Common myeloid progenitor, CD34-positive (primary cell): ENCODE data around the gene DLG5.

Source experiments
- CTCF ChIA-PET: fragments of 350-600 bp; sonication (Branson Sonifier 250); formaldehyde crosslinking; loops from one replicate; lab custom pipeline; 2021; ENCODE audit warnings: antibody characterized with exemption; lab: Charles Lee
- POLR2A ChIA-PET: fragments of 350-600 bp; sonication (Branson Sonifier 250); formaldehyde crosslinking; loops from one replicate; lab custom pipeline; 2021; ENCODE audit warnings: antibody characterized with exemption; lab: Charles Lee
- DNase-seq, 3 donors: peaks; one replicate each; pipeline versions ENCODE4 v3.0.0 to v3.0.0-alpha.2; 2013
- H3K27ac ChIP-seq, 2 experiments: 1 replicate in 1 of 2; 2 replicates in 1 of 2; pipeline ENCODE4 v1.7.0; 2013; ENCODE audit warnings: inconsistent platforms in 2 of 2, low read length in 2 of 2, mild to moderate bottlenecking in 2 of 2, low read depth in 1 of 2, moderate library complexity in 1 of 2; ENCODE audit not compliant: severe bottlenecking in 2 of 2, insufficient read depth in 1 of 2, poor library complexity in 1 of 2
- H3K27me3 ChIP-seq, 5 experiments: replicated peaks in 2 of 5; 1 replicate in 3 of 5; 2 replicates in 2 of 5; pipeline versions ENCODE4 v1.6.1 to v1.7.0; 2013; ENCODE audit warnings: low read length in 4 of 5, mild to moderate bottlenecking in 2 of 5, moderate library complexity in 2 of 5, inconsistent platforms in 1 of 5; ENCODE audit not compliant: insufficient read depth in 5 of 5, control insufficient read depth in 4 of 5
- H3K36me3 ChIP-seq, 4 experiments: 1 replicate in 2 of 4; 2 replicates in 2 of 4; pipeline versions ENCODE4 v1.6.1 to v1.7.0; 2013; ENCODE audit warnings: low read length in 3 of 4, control low read depth in 1 of 4, mild to moderate bottlenecking in 1 of 4; ENCODE audit not compliant: control insufficient read depth in 4 of 4, insufficient read depth in 4 of 4
- H3K4me1 ChIP-seq, 4 experiments: 1 replicate in 3 of 4; 2 replicates in 1 of 4; pipeline versions ENCODE4 v1.6.1 to v1.7.1; 2013; ENCODE audit warnings: low read length in 3 of 4, mild to moderate bottlenecking in 3 of 4, control low read depth in 1 of 4, inconsistent platforms in 1 of 4, moderate library complexity in 1 of 4; ENCODE audit not compliant: control insufficient read depth in 4 of 4, insufficient read depth in 4 of 4; ENCODE audit errors: control extremely low read depth in 1 of 4
- H3K4me3 ChIP-seq, 7 experiments: 1 replicate in 4 of 7; 2 replicates in 3 of 7; pipeline versions ENCODE4 v1.5.1 to v1.7.0; 2013; ENCODE audit warnings: mild to moderate bottlenecking in 7 of 7, low read length in 6 of 7, moderate library complexity in 6 of 7, inconsistent platforms in 2 of 7, low read depth in 2 of 7, control low read depth in 1 of 7; ENCODE audit not compliant: insufficient read depth in 4 of 7, control insufficient read depth in 1 of 7; ENCODE audit errors: extremely low read depth in 1 of 7
- H3K9me3 ChIP-seq, 5 experiments: 1 replicate in 4 of 5; 2 replicates in 1 of 5; pipeline versions ENCODE4 v1.6.1 to v1.7.1; 2013; ENCODE audit warnings: low read length in 4 of 5, mild to moderate bottlenecking in 2 of 5, inconsistent platforms in 1 of 5, low read depth in 1 of 5, moderate library complexity in 1 of 5; ENCODE audit not compliant: control insufficient read depth in 4 of 5, insufficient read depth in 2 of 5; ENCODE audit errors: control extremely low read depth in 1 of 5
- WGBS: methylation state at CpG from one replicate; pipeline ENCODE4 v1.1.5; 2013; ENCODE audit not compliant: insufficient coverage; 5-methylcytosine and 5-hydroxymethylcytosine counted together

DLG5 gene

GRCh38 chr10:77817541-77817940 lies 109.0 kb downstream of the DLG5 start:
- Histone ChIP-seq H3K27me3 (no peaks in the 10 kb centered on the region), H3K4me1 (no peaks in the 10 kb centered on the region), H3K4me3 (no peak overlapping the region), H3K9me3 (no peaks in the 10 kb centered on the region), H3K36me3 (peaks cover 0 to 17% (median 9%) of the 10 kb centered on the region in 4 experiments), H3K27ac (no peak overlapping the region)
- no peak for DNase-seq
- ChIA-PET CTCF (no interaction called here), POLR2A (no interaction called here)
- WGBS: 98% methylated on average over 9 of the region's 11 CpGs

- CTCF ChIA-PET: no interaction called here
- no peaks in the 10 kb centered on the region for H3K4me1 ChIP-seq
- H3K27me3 ChIP-seq: no peaks in the 10 kb centered on the region
- DNase-seq: no peak
- H3K4me3 ChIP-seq: no peak overlapping the region
- WGBS: 99% methylated on average over 11 of the region's 11 CpGs
- H3K9me3 ChIP-seq: no peaks in the 10 kb centered on the region
- peaks cover 0 to 24% (median 11%) of the 10 kb centered on the region in 4 experiments for H3K36me3 ChIP-seq
- H3K27ac ChIP-seq: no peak overlapping the region
- POLR2A ChIA-PET: no interaction called here
Observed at GRCh38 chr10:77816311-77816710, 110.2 kb downstream of the DLG5 start.

- CTCF ChIA-PET: no interaction called here
- Histone ChIP-seq H3K36me3 (peaks cover 0 to 26% (median 11%) of the 10 kb centered on the region in 4 experiments), H3K4me3 (no peak overlapping the region), H3K27me3 (no peaks in the 10 kb centered on the region), H3K9me3 (no peaks in the 10 kb centered on the region), H3K4me1 (no peaks in the 10 kb centered on the region), H3K27ac (no peak overlapping the region)
- DNase-seq: no peak
- POLR2A ChIA-PET: no interaction called here
- WGBS: 100% methylated on average over 6 of the region's 6 CpGs
Observed at GRCh38 chr10:77812741-77813140, 113.8 kb downstream of the DLG5 start.

- no peaks in the 10 kb centered on the region for H3K4me1 ChIP-seq
- peaks cover 0 to 26% (median 10%) of the 10 kb centered on the region in 4 experiments for H3K36me3 ChIP-seq
- H3K27me3 ChIP-seq: no peaks in the 10 kb centered on the region
- no peak for DNase-seq
- H3K27ac ChIP-seq: no peak overlapping the region
- no peaks in the 10 kb centered on the region for H3K9me3 ChIP-seq
- CTCF ChIA-PET: no interaction called here
- no peak overlapping the region for H3K4me3 ChIP-seq
- 97% methylated on average over 18 of the region's 23 CpGs for WGBS
- POLR2A ChIA-PET: no interaction called here
Observed at GRCh38 chr10:77811831-77812430, 114.6 kb downstream of the DLG5 start.

- H3K4me3 ChIP-seq: no peak overlapping the region
- no peaks in the 10 kb centered on the region for H3K4me1 ChIP-seq
- no peak for DNase-seq
- ChIA-PET CTCF (no interaction called here), POLR2A (no interaction called here)
- H3K27ac ChIP-seq: no peak overlapping the region
- H3K27me3 ChIP-seq: no peaks in the 10 kb centered on the region
- no peaks in the 10 kb centered on the region for H3K9me3 ChIP-seq
- peaks cover 0 to 24% (median 10%) of the 10 kb centered on the region in 4 experiments for H3K36me3 ChIP-seq
- 96% methylated on average over 20 of the region's 23 CpGs for WGBS
Observed at GRCh38 chr10:77810446-77811335, 115.9 kb downstream of the DLG5 start.

GRCh38 chr10:77809336-77809735 lies 117.2 kb downstream of the DLG5 start:
- POLR2A ChIA-PET: no interaction called here
- Histone ChIP-seq H3K27ac (no peak overlapping the region), H3K36me3 (peaks cover 0 to 33% (median 15%) of the 10 kb centered on the region in 4 experiments), H3K4me3 (no peak overlapping the region), H3K4me1 (no peaks in the 10 kb centered on the region), H3K9me3 (no peaks in the 10 kb centered on the region), H3K27me3 (no peaks in the 10 kb centered on the region)
- CTCF ChIA-PET: no interaction called here
- no peak for DNase-seq
- 93% methylated on average over 7 of the region's 8 CpGs for whole genome bisulfite sequencing

GRCh38 chr10:77807706-77808105 lies 118.8 kb downstream of the DLG5 start:
- Histone ChIP-seq H3K4me3 (no peak overlapping the region), H3K9me3 (no peaks in the 10 kb centered on the region), H3K27me3 (no peaks in the 10 kb centered on the region), H3K27ac (no peak overlapping the region), H3K36me3 (peaks cover 0 to 33% (median 16%) of the 10 kb centered on the region in 4 experiments), H3K4me1 (no peaks in the 10 kb centered on the region)
- no peak for DNase-seq
- POLR2A ChIA-PET: no interaction called here
- CTCF ChIA-PET: no interaction called here
- 100% methylated on average over 4 of the region's 9 CpGs for WGBS
